ENCODE results near the gene HEATR5A. TPM values are rescaled to one million over a fixed set of nuclear protein-coding genes. Genes with fewer than 3 reads are reported as not detected.
"Not testable (repeated sequence)": the region's sequence is repeated elsewhere in the genome, so short reads cannot be mapped to it uniquely, and the experiment has no call there.

HEATR5A gene
- total RNA-seq, 4 donors from 2014 or later, result 33.8 to 39.9 (median 35.5) TPM

GRCh38 chr14:31312934-31313333, 107.4 kb downstream of the HEATR5A start:
- TF ChIP-seq CTCF (IDR thresholded peaks at IDR 0.05), result no peak
- no peak for TF ChIP-seq POLR2AphosphoS5 (IDR thresholded peaks at IDR 0.05)
- no peak for TF ChIP-seq EP300 (IDR thresholded peaks at IDR 0.05)
- TF ChIP-seq POLR2A (IDR thresholded peaks at IDR 0.05), result no peak
- no peaks in the 10 kb centered on the region for H3K4me1 ChIP-seq
- H3K27me3 ChIP-seq, result no peaks in the 10 kb centered on the region
- H3K36me3 ChIP-seq, result peaks cover 0 to 90% of the 10 kb centered on the region in 2 donors
- H3K27ac ChIP-seq, result no peak overlapping the region
- H3K9me3 ChIP-seq, result no peaks in the 10 kb centered on the region
- 75 to 78% methylated on average over 1 of the region's 1 CpG for WGBS, 2 donors (ENCODE audit: low coverage in 1 of 2)
- no peak overlapping the region for H3K4me3 ChIP-seq
- ATAC-seq, result no peak

DNA sequence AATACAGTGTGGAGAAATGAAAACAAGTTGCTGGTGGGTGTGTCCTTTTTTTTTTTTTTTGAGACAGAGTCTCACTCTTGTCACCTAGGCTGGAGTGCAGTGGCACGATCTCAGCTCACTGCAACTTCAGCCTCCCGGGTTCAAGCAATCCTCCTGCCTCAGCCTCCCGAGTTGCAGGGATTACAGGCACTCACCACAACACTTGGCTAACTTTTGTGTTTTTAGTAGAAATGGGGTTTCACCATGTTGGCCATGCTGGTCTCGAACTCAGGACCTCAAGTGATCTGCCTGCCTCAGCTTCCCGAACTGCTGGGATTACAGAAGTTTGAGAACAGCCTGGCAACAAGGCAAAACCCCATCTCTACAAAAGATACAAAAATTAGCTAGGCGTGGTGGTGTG, 108.0 kb downstream of the HEATR5A start:
- H3K36me3 ChIP-seq, result peaks cover 0 to 90% of the 10 kb centered on the region in 2 donors
- not testable (repeated sequence) for H3K9me3 ChIP-seq, H3K4me1 ChIP-seq, H3K27me3 ChIP-seq, H3K4me3 ChIP-seq, ATAC-seq, H3K27ac ChIP-seq
- TF ChIP-seq POLR2A (IDR thresholded peaks at IDR 0.05), result peak in 1 of 2 donors; percentile 6
- 100% methylated on average over 3 to 4 of the region's 6 CpGs for WGBS, 2 donors (ENCODE audit: low coverage in 1 of 2)

DNA sequence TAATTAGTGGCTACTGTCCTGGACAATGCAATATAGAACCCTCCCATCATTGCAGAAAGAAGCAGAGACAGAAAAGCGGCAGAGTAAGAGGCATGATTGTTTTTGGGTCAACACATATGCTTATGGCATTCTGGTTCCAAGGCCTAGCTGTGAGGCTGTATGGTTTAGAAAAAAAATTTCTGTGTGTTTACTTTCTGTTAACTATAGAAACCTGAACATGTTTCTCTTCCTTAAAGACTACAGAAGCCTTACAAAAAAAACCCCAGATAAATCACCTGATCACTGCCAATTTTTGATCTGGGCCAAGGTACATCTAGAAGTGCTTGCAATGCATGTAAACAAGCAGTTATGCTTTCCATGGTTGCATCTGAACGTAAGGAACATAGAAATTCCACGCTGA, 112.7 kb downstream of the HEATR5A start:
- TF ChIP-seq CTCF (IDR thresholded peaks at IDR 0.05), result no peak
- no peak for TF ChIP-seq POLR2A (IDR thresholded peaks at IDR 0.05)
- TF ChIP-seq POLR2AphosphoS5 (IDR thresholded peaks at IDR 0.05), result no peak
- no peak for TF ChIP-seq EP300 (IDR thresholded peaks at IDR 0.05)
- Histone ChIP-seq H3K36me3 (peaks cover 4 to 92% of the 10 kb centered on the region in 2 donors), H3K9me3 (no peaks in the 10 kb centered on the region), H3K27me3 (no peaks in the 10 kb centered on the region), H3K27ac (no peak overlapping the region), H3K4me1 (no peaks in the 10 kb centered on the region), H3K4me3 (no peak overlapping the region)
- no peak for ATAC-seq
- 90 to 91% methylated on average over 3 of the region's 3 CpGs for WGBS, 2 donors (ENCODE audit: low coverage in 1 of 2)

DNA sequence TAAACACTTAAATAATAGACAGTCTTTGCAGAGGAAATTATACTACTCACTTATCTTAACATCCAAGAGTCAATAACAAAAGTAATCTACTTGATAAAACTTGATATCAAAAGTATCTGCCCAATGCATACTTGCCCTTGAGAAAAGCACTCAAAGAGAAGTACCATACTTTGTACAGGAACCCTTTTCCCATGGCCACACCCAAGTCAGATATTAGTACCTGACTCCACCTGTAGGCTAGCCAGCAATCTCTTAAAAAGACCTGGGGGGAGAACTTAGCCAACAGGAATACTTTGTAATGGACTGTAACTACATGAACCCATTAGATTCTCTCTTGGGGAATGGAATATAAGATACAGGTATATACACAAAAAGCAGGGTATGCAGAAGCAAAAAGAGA, 113.2 kb downstream of the HEATR5A start:
- ATAC-seq, result no peak
- Histone ChIP-seq H3K27ac (no peak overlapping the region), H3K4me3 (no peak overlapping the region), H3K36me3 (peaks cover 4 to 90% of the 10 kb centered on the region in 2 donors), H3K4me1 (no peaks in the 10 kb centered on the region), H3K27me3 (no peaks in the 10 kb centered on the region), H3K9me3 (no peaks in the 10 kb centered on the region)
- no peak for TF ChIP-seq EP300 (IDR thresholded peaks at IDR 0.05)
- TF ChIP-seq POLR2A (IDR thresholded peaks at IDR 0.05), result no peak
- TF ChIP-seq POLR2AphosphoS5 (IDR thresholded peaks at IDR 0.05), result no peak
- TF ChIP-seq CTCF (IDR thresholded peaks at IDR 0.05), result no peak

GRCh38 chr14:31303654-31304053, 116.7 kb downstream of the HEATR5A start:
- peaks cover 4 to 94% of the 10 kb centered on the region in 2 donors for H3K36me3 ChIP-seq
- H3K9me3 ChIP-seq, result no peaks in the 10 kb centered on the region
- H3K4me1 ChIP-seq, result no peaks in the 10 kb centered on the region
- no peaks in the 10 kb centered on the region for H3K27me3 ChIP-seq
- ATAC-seq, result no peak
- WGBS, 2 donors (ENCODE audit: low coverage in 1 of 2), result 92% methylated on average over 5 of the region's 5 CpGs
- H3K4me3 ChIP-seq, result no peak overlapping the region
- H3K27ac ChIP-seq, result no peak overlapping the region
- no peak for TF ChIP-seq POLR2AphosphoS5 (IDR thresholded peaks at IDR 0.05)
- TF ChIP-seq POLR2A (IDR thresholded peaks at IDR 0.05), result no peak
- TF ChIP-seq CTCF (IDR thresholded peaks at IDR 0.05), result no peak
- no peak for TF ChIP-seq EP300 (IDR thresholded peaks at IDR 0.05)

All from gastroesophageal sphincter (tissue), 4 donors.